ENCODE data around the gene ATRN. TPM values are rescaled to one million over a fixed set of nuclear protein-coding genes. Genes with fewer than 3 reads are reported as not detected.

ATRN gene
- total and polyA plus RNA-seq, 2 experiments from 2014 or later = 14.7 to 71.1 TPM

DNA sequence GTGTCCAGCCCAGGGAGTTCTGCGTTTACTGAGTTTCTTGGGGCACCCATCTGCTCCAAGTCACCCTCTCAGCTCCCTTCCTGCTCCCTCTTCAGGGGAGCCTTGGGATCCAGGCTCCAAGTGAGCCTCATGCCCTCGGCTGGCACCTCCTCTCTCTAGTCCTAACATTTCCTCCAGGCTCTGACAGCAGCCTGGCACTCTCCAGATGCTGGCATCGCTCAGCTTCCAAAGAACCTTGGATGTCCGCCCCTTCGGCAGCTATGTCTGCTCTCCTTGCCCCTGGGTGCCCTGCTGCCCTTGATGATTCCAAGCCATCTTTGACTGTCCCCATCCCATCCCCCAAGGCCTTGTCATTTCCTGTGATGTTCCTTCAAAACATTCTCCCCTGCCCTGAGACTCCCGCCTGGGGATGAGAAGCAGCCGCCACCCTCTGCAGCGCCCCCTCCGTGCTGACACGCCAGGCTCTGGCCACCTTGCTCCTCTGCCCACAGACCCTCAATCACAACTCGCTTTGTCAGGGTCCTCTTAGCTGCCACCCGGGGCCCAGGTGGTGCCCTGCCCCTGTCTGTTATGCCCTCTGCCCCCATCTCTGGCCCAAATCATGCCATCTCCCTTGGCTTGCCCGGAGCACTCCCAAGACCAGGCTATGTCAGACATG is 199.0 kb downstream of the ATRN start:
- Histone ChIP-seq H3K27ac (no peak overlapping the region), H3K4me2 (no peak overlapping the region), H3K4me3 (no peak overlapping the region), H2AFZ (no peak overlapping the region), H3K79me2 (no peaks in the 10 kb centered on the region), H3K4me1 (ENCODE audit: insufficient read depth) (peaks cover 6% of the 10 kb centered on the region), H3K9me2 (replicated peaks; ENCODE audit: insufficient read depth) (no peaks in the 10 kb centered on the region), H3K27me3 (peaks cover 15% of the 10 kb centered on the region), H3K9me3 (ENCODE audit: low read depth) (no peaks in the 10 kb centered on the region), H4K20me1 (ENCODE audit: insufficient read depth, poor library complexity, severe bottlenecking) (no peaks in the 10 kb centered on the region), H3K36me3 (replicated peaks; ENCODE audit: insufficient read depth, low read depth) (no peaks in the 10 kb centered on the region)
- DNase-seq (ENCODE audit: low spot score) = no peak
- 87% methylated on average over 13 of the region's 13 CpGs for WGBS (ENCODE audit: low lambda C conversion rate, missing lambda C conversion rate)
- TF ChIP-seq CTCF (IDR thresholded peaks at IDR 0.05; ENCODE audit: poor library complexity) = no peak
- no peak for TF ChIP-seq EZH2phosphoT487 (IDR thresholded peaks at IDR 0.05; ENCODE audit: low read depth, severe bottlenecking, unreplicated experiment)
- TF ChIP-seq EZH2 (IDR thresholded peaks at IDR 0.05; ENCODE audit: borderline replicate concordance) = no peak

- H3K9me3 ChIP-seq (ENCODE audit: low read depth) = no peaks in the 10 kb centered on the region
- TF ChIP-seq CTCF (IDR thresholded peaks at IDR 0.05; ENCODE audit: poor library complexity) (no peak), EZH2 (IDR thresholded peaks at IDR 0.05; ENCODE audit: borderline replicate concordance) (no peak), EZH2phosphoT487 (IDR thresholded peaks at IDR 0.05; ENCODE audit: low read depth, severe bottlenecking, unreplicated experiment) (no peak)
- H3K27ac ChIP-seq = no peak overlapping the region
- no peak for DNase-seq (ENCODE audit: low spot score)
- H3K4me2 ChIP-seq = no peak overlapping the region
- no peak overlapping the region for H2AFZ ChIP-seq
- peaks cover 19% of the 10 kb centered on the region for H3K27me3 ChIP-seq
- H3K4me3 ChIP-seq = no peak overlapping the region
- no peaks in the 10 kb centered on the region for H4K20me1 ChIP-seq (ENCODE audit: insufficient read depth, poor library complexity, severe bottlenecking)
- WGBS (ENCODE audit: low lambda C conversion rate, missing lambda C conversion rate) = 77% methylated on average over 5 of the region's 6 CpGs
- H3K9me2 ChIP-seq (replicated peaks; ENCODE audit: insufficient read depth) = no peaks in the 10 kb centered on the region
- no peaks in the 10 kb centered on the region for H3K36me3 ChIP-seq (replicated peaks; ENCODE audit: insufficient read depth, low read depth)
- peaks cover 6% of the 10 kb centered on the region for H3K4me1 ChIP-seq (ENCODE audit: insufficient read depth)
- no peaks in the 10 kb centered on the region for H3K79me2 ChIP-seq
Measured at GRCh38 chr20:3670511-3670910, 199.7 kb downstream of the ATRN start.

DNA sequence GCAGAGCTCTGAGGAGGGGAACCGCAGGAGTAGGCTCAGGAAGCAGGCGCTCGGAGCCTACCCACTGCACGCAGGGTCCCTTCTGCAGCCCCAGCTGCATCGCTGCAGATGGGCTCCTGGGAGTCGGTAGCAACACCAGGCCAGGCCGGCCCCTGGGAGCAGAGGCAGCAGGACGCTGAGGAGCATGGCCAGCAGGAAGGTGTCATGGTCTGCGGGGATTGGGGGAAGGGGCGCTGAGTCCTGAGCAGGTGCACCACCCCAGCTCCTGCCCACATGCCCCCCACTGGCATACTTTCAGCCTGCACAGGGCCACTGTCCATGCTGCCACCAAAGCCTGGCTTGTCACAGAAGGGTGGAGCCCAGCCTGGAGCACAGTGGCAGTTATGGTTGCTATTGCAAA is 200.1 kb downstream of the ATRN start:
- Histone ChIP-seq H3K9me3 (ENCODE audit: low read depth) (no peaks in the 10 kb centered on the region), H4K20me1 (ENCODE audit: insufficient read depth, poor library complexity, severe bottlenecking) (no peaks in the 10 kb centered on the region), H3K36me3 (replicated peaks; ENCODE audit: insufficient read depth, low read depth) (no peaks in the 10 kb centered on the region), H3K4me2 (no peak overlapping the region), H3K27me3 (peaks cover 19% of the 10 kb centered on the region), H2AFZ (no peak overlapping the region), H3K4me3 (no peak overlapping the region), H3K4me1 (ENCODE audit: insufficient read depth) (peaks cover 5% of the 10 kb centered on the region), H3K27ac (no peak overlapping the region), H3K79me2 (no peaks in the 10 kb centered on the region), H3K9me2 (replicated peaks; ENCODE audit: insufficient read depth) (no peaks in the 10 kb centered on the region)
- no peak for TF ChIP-seq EZH2 (IDR thresholded peaks at IDR 0.05; ENCODE audit: borderline replicate concordance)
- TF ChIP-seq CTCF (IDR thresholded peaks at IDR 0.05; ENCODE audit: poor library complexity) = no peak
- TF ChIP-seq EZH2phosphoT487 (IDR thresholded peaks at IDR 0.05; ENCODE audit: low read depth, severe bottlenecking, unreplicated experiment) = no peak
- DNase-seq (ENCODE audit: low spot score) = no peak
- 91% methylated on average over 10 of the region's 10 CpGs for WGBS (ENCODE audit: low lambda C conversion rate, missing lambda C conversion rate)

Measured in hepatocyte (in vitro differentiated cells).